ENCODE measurements around the gene C19orf25.

DNA sequence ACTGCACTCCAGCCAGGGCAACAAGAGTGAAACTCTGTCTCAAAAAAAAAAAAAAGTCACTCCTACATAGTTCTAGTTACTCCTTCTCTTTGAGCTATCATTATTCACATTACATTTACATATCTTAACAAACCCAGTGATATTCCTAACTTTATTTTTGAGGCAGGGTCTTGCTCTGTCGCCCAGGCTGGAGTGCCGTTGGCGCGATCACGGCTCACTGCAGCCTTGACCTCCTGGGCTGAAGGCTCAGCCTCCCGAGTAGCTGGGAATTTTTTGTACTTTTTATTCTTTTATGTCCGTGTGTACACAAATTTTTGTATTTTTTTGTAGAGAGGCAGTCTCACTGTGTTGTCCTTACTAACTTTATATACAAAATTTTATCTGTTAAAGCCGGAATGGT, 41.4 kb downstream of the C19orf25 start:
- TF ChIP-seq SUZ12 (IDR thresholded peaks at IDR 0.05; ENCODE audit: extremely low read depth, insufficient read depth, insufficient read length) (no peak), YY1 (IDR thresholded peaks at IDR 0.05; ENCODE audit: insufficient read depth, insufficient read length) (no peak)

Measured in NT2/D1 (cell line).